Stimulated activated CD8-positive, alpha-beta memory T cell treated with anti-CD3 and anti-CD28 coated beads, Interleukin-4, amount 100 ng/mL, for 48 hours (primary cell): Measurements from ENCODE around the gene PLEKHG4B.

Experiments used
- DNase-seq: peaks from one replicate; pipeline ENCODE4 v3.0.0-alpha.2; 2020

Gene PLEKHG4B

DNA sequence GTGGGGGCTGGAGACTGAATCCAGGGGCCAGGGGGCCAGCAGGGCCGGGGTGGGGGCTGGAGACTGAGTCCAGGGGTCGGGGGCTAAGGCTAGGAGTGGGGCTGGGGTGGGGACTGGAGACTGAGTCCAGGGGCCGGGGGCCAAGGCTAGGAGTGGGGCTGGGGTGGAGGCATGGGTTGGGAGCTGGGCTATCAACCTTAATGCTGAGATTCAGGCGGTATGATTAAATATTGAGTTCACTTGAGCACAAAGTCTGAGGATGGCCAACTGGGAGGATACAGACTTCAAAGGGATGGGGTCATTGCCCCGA lies 82.3 kb downstream of the PLEKHG4B start:
- no peak for DNase-seq

DNA sequence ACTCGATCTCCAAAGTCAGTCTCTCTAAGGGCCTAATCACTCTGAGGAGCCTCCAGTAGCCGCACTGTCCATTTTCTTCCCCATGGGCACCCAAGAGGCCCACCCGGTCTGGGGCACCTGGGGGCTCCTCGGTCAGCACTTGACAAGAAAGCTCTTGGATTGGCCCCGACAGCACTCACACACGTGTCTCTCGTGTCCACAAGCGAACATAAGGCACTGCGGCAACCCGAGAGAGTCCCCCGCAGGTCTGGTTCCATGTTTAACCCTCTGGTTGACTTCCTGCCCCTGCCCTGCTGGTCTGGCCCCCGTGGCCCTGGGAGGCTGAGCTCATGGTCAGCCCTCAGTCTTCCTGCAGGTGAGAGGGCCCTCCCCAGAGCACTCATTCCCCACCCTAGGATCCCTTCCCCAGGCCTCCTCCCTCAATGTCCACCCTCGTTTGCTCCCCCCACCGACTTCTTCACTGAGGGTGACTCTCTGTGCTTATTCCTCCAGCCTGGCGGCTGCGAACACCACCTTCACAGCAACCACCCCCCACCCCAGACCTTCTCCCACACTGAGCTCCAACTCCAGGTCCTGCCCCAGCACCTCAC lies 83.0 kb downstream of the PLEKHG4B start:
- no peak for DNase-seq

DNA sequence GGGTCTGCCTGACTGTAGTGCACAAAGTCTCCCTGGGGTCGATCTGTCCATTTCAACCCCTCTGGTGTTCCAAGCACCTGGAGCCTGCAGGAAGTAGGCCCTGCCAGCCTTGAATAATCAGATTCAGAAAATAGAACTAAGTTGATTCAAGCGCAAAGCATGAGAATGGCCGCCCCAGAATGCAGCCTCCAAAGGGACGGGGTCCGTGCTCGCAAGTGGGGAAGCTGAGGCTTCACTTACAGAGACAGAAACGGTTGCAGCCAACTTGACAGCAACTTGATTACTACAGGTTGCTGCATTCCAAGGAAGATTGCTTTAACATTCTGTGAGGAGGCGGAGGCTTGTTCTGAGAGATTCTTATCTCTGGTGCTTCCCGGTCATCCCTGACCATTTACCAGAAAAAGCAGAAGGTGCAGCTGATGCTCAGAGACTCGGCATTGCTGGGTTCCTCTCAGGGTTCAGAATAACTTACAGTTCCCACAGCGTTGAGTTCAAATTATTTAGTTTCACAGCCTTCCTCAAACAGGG lies 84.4 kb downstream of the PLEKHG4B start:
- DNase-seq = no peak

DNA sequence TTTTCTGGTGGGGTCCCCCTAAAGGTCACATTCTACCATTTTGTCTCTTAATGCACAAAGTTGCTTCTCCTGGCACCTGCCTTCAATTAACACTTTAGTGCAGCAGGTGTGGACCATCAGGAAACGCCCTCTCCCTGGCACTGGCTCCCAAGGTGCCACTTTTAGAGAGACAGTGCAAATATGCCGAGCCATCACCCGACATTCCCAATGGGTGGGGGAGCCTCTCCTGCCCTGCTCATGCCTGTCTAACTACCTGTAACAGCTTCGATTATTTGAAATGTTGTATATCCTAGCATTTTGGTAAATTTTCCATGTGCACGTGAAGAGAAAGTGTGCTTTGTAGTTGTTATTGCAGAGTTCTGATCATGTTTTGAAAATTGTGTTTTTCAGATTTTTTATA lies 86.1 kb downstream of the PLEKHG4B start:
- no peak for DNase-seq

DNA sequence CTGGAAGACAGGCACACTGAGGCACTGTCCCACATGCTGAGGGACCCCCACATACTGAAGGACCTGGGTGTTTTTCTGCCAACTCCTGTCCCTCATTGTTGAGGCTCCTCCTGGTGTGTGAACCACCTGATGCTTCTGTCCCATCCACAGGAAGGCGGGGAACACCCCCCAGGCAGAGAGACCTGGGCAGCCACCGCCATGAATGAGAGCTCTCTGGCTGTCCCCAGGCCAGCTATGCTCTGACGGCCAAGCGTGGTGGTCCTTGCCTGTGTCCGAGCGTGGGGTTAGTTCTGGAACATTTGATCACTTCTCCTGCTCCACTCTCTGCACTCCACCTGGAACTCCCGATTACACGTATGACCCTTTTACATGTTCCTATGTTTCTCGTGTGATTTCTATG lies 87.4 kb downstream of the PLEKHG4B start:
- no peak for DNase-seq

DNA sequence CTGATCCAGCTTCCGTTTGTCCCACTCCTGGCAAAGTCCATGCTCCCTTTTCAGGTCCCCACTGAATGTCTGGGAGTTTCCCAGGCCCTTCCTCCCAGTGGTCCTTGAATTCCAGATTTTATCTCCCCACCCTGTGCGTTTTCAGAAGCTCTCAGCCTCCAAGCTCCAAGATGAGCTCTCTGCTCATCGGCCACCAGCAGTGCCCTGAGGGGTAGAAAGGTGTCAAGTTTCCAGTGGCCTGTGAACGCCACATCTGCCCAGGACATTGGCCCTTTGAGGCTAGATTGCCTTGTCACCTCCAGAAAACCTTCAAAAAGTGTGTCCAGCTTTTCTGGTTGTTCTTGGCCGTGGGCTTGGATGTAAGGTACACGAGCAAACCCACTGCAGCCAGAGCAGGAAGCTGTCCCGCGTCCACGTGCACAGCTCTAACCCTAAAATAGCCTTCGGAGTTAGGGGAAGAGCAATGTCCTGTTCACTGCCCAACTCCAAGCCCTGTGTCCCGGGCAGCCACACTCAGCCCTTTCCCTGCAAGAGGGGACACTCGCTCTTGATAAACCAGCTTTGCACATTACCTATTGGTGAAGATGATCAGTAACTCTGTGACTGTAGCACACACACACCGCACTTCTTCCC lies 88.4 kb downstream of the PLEKHG4B start:
- DNase-seq = no peak

DNA sequence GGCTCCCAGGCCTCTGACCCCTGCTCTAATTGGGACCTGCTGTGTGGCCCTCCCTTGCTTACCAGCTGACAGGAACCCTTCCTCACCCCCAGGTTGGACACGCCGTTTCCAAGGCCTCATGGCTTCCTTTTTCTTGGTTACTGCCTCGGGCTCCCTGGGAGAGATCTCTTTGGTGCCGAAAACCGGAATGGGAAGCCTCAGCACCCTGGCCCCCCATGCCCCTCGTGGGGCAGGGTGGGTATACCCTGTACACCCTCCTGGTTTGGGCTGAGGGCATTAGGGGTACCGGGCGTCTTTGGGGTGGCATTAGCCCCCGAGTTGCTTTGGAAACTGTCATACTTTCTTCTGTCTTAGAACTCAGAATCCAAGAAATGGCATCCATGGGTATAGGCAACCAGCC lies 89.2 kb downstream of the PLEKHG4B start:
- no peak for DNase-seq

DNA sequence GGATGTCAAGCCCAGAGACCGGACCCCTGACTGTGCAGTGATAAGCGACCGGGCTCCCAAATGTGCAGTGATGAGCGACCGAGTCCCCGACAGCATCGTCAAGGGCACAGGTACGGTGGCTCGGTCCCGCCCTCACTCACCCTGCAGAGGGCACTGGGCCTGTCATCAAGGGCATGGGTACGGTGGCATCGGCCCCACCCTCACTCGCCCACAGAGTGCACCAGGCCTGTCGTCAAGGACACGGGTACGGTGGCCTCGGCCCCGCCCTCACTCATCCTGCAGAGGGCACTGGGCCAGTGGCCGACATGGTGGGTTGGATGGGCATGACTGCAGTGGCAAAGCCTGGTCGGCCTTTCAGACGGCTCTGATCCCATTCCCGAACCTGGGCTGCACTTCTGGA lies 89.6 kb downstream of the PLEKHG4B start:
- DNase-seq = no peak

DNA sequence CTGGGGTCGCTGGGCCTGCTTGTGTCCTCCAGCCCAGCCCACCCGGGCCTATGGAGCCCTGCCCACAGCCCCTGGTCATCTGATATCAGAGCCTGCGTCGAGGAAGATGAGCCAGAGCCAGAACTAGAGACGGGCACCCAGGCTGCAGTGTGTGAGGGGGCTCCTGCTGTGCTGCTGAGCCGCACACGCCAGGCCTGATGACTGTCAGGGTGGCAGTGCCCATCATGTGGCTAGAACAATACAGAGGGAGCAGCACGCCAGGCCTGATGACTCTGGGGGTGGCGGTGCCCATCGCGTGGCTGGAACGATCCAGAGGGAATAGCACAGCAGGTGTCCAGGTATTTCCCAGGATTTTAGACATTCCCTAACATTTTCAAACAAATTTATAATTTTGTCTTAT lies 90.2 kb downstream of the PLEKHG4B start:
- no peak for DNase-seq

DNA sequence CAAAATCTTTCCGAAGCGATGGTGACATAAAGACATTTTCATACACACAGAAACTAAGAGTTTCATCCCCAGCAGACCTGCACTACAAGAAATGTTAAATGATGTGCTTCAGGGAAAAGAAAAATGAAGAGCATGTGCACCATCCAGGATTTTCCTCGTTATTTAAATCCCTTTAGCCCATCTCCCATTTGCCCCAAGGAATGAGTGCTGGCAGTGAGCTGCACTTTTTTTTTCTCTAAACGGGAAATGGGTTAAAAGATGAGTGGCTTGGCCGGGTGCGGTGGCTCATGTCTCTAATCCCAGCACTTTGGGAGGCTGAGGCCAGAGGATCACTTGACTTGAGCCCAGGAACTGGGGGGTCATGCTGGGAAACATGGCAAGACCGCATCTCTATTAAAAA lies 92.5 kb downstream of the PLEKHG4B start:
- no peak for DNase-seq

DNA sequence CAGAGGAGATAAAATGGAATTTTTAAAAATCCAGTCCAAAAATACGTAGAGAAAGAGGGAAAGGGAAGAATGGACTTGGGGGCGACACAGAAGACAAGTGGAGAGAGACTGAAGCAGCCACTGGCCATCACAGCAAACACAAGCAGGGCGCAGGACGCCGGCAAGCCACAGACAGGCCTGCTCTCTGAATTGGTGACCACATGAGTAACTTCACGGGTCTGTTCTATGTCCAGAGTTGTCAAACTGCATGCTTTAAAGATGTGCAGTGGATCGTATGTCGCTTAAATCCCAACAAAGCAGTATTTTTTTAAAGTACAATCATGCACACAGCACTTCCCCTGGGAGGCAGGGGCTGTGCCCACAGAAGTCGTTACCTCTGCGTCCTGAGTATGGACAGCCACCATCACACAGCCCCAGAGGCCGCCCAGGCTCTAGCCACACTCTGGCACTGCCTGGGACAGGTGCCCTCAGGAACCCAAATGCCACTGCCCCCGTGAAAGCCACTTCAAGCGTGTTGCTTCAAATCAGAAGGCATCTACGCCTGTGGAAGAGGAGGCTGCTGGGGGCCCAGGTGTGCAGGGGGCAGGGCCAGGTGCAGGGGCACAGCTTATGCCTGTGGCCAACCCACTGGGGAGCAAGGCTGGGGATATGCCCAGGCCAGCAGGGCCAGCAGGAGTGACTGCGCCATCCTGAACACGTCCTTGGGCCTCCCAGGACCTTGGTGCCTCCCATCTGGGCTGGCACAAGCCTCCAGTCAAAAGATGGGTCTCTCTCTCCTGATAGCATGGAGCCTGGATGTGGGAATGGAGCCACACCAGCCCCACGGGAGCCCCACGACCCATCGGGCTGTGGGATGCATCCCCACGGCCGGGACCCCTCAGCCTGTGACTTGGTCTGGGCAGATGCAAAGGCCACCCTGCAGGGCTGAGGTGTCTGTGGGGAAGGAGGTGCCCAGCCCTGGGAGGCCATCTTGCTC lies 93.4 kb downstream of the PLEKHG4B start:
- DNase-seq = no peak

DNA sequence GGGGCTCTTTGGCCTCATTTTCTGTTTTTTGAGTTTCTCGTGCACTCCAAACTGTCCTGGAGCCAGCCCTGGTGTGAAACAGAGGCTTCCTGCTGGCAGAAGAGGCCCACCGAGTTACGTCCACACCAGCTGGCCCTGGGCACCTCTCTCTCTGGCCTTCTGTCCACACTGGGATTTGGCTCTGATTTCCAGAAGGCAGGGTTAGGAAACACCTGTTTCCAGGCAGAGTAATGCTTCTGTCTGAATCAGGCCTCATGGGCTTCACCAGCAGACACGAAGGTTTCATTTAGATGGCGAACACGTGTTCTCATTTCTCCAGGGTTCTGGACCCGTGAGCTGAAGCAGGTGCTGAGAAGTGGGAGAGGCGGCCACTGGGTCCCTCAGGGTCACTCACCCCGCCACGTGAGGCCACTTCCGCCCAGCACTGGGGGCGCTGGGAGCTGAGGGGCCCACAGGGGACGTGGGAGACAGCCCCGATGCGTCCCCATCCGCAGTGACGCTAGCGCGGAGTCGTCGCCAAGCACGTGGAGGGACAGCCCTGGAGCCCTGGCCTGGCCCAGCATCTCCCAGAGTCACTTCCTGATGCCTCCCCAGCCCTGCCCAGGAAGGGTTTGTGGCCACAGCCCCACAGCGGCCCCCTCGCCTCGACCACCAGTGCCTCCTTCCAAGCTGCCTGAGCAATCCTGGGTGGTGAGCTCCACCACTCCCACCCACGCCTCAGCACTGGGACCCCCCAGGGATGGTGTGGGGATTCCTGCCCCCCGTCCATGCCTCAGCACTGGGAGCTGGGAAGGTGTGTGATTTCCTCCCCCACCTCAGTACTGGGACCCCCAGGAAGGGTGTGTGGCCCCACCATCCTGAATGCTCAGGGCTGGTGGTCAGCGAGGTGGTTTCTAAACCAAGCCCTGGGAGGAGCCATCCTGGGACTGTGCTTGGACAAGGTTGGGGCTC lies 94.4 kb downstream of the PLEKHG4B start:
- DNase-seq = no peak

DNA sequence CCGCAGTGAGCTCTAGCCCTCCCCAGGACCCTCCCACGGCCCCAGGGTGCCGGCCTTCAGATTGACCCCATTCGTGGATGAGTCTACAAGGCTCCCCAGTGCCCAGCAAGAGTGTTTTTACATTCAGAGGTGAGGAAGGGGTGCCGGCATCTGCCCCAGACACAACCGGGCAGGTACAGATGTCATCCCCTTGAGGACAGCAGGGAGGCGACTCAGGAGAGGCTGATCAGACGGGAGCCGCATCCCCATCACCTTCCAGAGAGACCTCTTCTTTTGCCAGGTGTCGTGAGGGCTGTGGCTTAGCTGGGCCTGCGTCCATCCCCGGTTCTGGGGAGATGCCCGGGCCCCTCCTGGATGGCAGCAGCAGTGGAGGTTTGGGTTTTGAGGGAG lies 95.1 kb downstream of the PLEKHG4B start:
- no peak for DNase-seq

DNA sequence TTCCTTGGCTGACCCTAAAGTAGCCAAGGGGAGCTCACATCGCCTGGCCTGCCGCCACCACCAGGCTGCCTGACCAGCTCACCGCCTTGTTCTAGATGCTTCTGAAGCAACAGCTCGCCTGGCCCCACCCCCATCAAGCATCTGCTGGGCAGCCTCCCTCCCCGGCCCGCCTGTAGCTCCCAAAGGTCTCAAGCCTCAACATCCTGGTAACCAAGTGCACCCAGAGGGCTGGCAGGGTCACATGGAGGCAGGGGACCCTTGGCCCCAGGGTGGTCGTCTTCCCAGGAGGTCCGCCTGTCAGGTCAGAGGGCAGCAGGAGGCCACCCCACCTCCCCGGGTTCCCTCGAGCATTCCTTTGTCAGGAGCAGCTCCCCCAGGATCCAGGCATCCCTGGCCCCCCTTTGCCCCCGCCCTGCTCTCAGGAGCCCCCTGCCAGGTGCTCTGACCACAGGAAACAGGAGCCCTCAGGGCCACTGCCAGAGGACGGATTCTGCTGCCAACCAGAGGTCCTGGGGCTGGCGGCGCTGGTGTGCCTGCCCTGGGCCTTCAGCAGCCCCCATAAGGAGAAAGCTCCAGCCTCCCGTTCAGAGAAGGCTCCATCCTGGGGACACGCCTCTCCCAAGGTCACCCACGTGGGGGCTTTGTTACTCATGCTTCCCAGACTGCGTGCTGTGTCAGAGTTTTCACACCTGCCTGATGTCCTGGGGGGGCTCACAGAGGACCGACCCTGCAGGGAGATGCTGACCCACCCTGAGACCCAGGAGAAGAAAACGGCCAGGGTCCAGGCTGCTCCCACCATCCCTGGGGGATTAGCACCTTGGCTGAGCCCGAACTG lies 95.9 kb downstream of the PLEKHG4B start:
- DNase-seq = no peak

DNA sequence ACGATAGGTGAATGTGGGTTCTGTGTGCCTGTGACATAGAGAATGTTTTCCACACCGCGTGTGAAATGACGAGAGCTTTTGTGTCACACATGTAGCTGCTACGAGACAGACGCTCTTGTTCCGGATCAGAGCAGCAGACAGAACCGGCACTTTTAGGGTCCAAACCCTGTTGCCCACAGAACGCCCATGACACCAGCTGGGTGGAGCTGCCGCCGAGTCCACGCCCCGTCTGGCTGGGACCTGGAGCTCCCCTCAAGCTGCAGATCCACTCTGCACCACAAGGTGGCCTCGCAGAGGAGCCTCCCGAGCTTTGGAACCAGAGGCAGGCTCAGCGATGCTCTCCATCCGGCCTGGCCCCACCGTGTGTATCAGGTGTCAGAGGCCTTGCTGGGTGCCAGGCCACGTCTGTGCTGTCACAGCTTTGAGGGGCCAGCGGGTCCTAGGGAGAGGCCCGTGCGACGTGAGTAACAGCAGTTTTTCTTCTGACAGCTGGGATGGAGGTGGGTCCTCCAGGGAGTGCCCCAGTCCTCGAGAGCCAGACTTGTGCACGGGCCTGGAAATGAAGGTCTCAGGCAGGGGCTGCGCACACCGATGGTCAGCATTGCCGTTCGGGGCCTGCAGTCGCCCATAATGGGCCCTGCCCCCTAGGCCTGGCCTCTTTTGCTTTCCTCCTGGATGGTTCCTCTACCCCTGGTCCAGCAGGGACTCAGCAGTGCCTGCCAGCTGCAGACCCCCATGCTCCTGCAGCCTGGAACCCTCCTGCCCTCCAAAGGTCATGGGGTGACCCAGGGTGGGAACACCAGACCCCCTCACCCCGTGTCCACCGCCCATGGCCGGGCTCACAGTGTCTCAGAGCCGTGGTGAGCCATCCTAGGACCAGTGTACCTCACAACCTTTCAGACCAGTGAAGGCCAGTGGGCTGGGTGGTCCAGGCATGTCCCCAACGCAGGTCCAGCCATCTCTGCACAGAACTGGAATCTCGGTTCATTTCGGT lies 96.8 kb downstream of the PLEKHG4B start:
- peak; percentile 94 for DNase-seq

DNA sequence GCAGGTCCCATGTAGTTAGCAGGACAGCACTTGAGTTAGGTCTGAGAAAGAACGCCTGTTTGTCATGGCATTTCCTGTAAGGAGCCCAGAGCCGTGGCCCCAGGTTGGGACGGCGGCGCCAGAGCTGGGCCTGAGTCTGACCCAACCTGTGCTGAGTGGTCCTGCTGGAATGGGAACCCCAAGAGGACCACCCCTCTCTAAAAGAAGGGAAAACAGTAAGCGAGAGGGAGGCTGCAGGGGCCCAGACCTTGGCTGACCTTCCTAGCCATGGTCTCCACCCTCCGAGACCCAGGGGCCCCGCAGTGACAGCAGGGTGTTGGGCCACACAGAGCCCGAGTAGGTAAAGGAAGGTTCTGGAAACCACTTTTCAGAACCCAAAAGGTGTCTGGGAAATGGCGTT lies 97.5 kb downstream of the PLEKHG4B start:
- DNase-seq = no peak

DNA sequence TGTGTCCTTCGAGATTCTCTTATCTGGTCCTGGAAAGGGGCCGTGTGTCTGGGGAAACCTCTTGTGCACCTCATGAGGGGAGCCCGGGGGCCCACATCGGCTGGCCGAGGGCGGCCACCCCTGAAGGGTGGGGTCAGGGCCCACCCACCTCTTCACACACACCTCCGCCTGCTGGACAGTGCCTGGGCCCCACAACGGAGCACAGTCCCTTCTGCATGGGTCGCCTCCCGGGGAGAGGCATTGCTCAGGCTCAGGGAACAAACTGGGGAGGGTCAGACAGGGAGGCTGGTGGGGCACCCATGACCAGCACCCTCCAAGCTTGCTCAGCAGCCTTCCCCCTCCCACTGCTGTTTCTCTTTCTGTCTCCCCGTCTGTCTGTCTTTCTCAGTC lies 98.0 kb downstream of the PLEKHG4B start:
- no peak for DNase-seq

DNA sequence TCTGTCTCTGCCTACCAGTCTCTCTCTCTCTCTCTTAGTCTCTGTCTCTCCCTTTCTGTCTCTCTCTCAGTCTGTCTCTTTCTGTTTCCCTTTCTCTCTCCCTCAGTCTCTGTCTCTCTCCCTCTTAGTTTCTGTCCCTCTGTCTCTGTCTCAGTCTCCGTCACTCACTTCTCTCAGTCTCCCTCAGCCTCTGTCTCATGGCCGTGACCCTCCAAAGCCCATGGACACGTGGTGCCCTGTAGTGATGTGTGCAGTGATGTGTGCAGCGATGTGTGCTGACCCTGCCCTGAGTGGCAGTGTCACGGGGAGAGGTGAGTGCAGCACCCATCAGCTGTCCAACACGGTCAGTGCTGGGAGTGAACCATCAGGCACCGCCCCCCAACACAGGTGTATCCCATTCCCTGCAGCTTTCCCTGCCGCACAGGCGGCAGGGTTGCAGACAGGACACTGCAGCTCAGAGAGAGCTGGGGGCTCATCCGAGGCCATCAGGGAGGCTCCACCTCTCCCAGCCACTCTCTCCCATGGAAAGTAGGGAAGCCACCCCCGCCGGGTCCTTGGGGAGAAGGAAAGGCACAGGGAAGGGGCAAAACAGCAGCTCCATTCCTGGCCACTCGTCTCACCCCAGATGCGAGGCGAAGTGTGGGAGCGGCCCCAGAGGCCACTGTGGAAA lies 98.5 kb downstream of the PLEKHG4B start:
- no peak for DNase-seq

DNA sequence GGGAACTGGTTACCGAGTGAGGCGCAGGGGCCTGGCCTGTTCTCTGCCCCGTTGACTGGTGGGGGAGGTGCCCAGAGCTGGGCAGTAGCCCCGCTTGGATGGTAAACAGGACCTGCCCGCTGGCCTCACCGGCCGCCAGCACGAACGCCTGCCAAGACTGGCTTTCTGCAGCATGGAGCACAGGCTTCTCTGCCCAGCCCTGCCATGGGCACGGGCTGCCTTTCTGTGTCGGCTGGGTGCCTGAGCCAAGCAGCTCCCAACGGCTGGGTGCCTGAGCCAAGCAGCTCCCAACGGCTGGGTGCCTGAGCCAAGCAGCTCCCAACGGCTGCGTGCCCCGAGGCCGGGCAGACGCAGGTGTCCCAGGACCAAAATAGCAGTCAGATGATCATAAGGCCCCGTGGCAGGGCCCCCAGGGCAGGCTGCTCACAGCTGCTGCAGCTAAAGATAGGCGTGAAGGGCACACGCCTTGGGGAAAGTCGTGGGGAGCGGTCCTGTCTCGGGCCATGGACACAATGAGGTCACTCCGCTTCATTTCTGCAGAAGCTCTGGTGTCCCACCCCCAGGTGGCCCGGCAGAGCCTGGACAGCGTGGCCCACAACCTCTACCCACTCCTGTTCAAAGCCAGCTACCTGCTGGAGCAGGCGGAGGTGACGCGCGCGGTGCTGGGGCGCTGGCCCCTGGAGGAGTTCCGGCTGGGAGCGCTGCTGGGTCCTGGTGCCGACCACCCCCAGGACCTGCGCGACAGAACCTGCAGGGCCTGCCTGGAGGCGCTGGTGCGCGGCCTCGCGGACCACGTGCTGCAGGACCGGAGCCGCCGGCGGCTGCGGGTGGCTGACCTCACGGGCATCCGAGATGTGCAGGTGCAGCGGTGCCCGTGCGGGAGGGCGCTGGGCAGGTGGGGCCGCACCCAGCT lies 99.3 kb downstream of the PLEKHG4B start, which contains the start of gene LRRC14B:
Gene LRRC14B, plus strand, starts transcription at position 460 of the 913 bp plus-strand sequence. Its CDS starts 44 bp downstream, at position 504.
- peak; percentile 38 for DNase-seq
